Measurements from ENCODE around the gene SLIT1.

Gene SLIT1

DNA sequence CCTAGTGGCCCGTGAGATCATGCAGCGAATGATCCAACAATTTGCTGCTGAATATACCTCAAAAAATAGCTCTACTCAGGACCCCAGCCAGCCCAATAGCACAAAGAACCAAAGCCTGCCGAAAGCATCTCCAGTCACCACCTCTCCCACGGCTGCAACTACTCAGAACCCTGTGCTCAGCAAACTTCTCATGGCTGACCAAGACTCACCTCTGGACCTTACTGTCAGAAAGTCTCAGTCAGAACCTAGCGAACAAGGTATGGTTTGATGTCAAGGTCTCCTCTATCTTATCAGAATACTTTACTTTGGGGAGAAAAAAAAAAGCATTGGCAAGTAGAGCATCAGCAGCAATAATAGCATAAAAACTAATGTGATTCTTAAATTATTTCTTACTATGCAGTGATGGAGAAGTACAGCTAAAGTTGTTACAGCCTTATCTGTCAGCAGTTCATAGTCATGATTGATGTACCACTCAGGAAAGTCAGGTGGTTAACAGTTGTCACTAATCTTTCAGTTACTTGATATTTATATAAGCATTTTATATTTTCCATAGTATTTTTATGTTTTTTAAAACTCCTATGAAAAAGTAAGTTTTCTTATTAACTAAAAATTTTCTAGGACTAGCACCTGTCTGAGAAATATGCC is 236.6 kb downstream of the SLIT1 start:
- DNase-seq = no peak
